ENCODE data around the gene NEUROD4. TPM values are rescaled to one million over a fixed set of nuclear protein-coding genes. Genes with fewer than 3 reads are reported as not detected.

The NEUROD4 gene
- total RNA-seq, 2 experiments from 2014 or later, result not detected

- Histone ChIP-seq H3K27ac (ENCODE audit: low read depth, low read length, poor library complexity, severe bottlenecking) (peak overlapping the region; percentile 85), H3K79me2 (ENCODE audit: insufficient read depth, low read depth, low read length) (no peaks in the 10 kb centered on the region), H3K4me2 (ENCODE audit: low read length) (peak overlapping the region; percentile 93), H3K9me3 (ENCODE audit: low read length) (no peaks in the 10 kb centered on the region), H3K4me3 (ENCODE audit: low read depth, low read length, poor library complexity, severe bottlenecking) (peak overlapping the region; percentile 61), H2AFZ (ENCODE audit: low read length) (peak overlapping the region; percentile 93), H3K9me2 (ENCODE audit: insufficient read depth, low read length) (no peaks in the 10 kb centered on the region), H3K4me1 (ENCODE audit: insufficient read depth, low read length, poor library complexity, severe bottlenecking) (peaks cover 57% of the 10 kb centered on the region), H4K20me1 (ENCODE audit: insufficient read depth, low read length) (no peaks in the 10 kb centered on the region), H3K36me3 (ENCODE audit: insufficient read depth, low read length) (no peaks in the 10 kb centered on the region)
- ChIA-PET POLR2A (interaction anchor here (0.6 to 1.7 kb wide), 3 partner anchors 76 to 143 kb away, joined by 3 to 20 read pairs (median 7); no protein-coding TSS in a partner anchor), CTCF (ENCODE audit: unreplicated experiment) (interaction anchor here (3.4 kb wide), 1 partner anchor 80 kb away, joined by 72 read pairs; no protein-coding TSS in a partner anchor)
- TF ChIP-seq CTCF (conservative IDR thresholded peaks at IDR 0.05; ENCODE audit: low read length), result no peak
- TF ChIP-seq EZH2phosphoT487 (IDR thresholded peaks at IDR 0.05; ENCODE audit: borderline replicate concordance, low read depth, low read length), result no peak
- TSS peak; percentile 77 for BruUV-seq (replicated peaks)
- intact Hi-C loops (cut with micrococcal nuclease; ENCODE audit: unreplicated experiment), result no loop called here
- DNase-seq (ENCODE audit: low spot score), result peak; percentile 78
Measured at GRCh38 chr12:54991161-54991990, 28.4 kb upstream of the NEUROD4 start.

- DNase-seq (ENCODE audit: low spot score), result peak; percentile 59
- no peak for TF ChIP-seq CTCF (conservative IDR thresholded peaks at IDR 0.05; ENCODE audit: low read length)
- TF ChIP-seq EZH2phosphoT487 (IDR thresholded peaks at IDR 0.05; ENCODE audit: borderline replicate concordance, low read depth, low read length), result no peak
Measured at GRCh38 chr12:54991991-54992375, 27.8 kb upstream of the NEUROD4 start.

More at GRCh38 chr12:54991991-54992375, 27.8 kb upstream of the NEUROD4 start:
- peak overlapping the region; percentile 93 for H3K4me2 ChIP-seq (ENCODE audit: low read length)
- intact Hi-C loops (cut with micrococcal nuclease; ENCODE audit: unreplicated experiment), result no loop called here
- no peaks in the 10 kb centered on the region for H3K9me2 ChIP-seq (ENCODE audit: insufficient read depth, low read length)
- no peaks in the 10 kb centered on the region for H3K9me3 ChIP-seq (ENCODE audit: low read length)
- H3K36me3 ChIP-seq (ENCODE audit: insufficient read depth, low read length), result no peaks in the 10 kb centered on the region
- ChIA-PET CTCF (ENCODE audit: unreplicated experiment) (interaction anchor here (0.6 to 3.4 kb wide), 3 partner anchors 54 to 80 kb away, joined by 3 to 72 read pairs (median 11); no protein-coding TSS in a partner anchor), POLR2A (interaction anchor here (0.6 to 2.0 kb wide), 7 partner anchors 10 to 144 kb away, joined by 3 to 20 read pairs (median 3); no protein-coding TSS in a partner anchor)
- H3K79me2 ChIP-seq (ENCODE audit: insufficient read depth, low read depth, low read length), result no peaks in the 10 kb centered on the region
- H3K27ac ChIP-seq (ENCODE audit: low read depth, low read length, poor library complexity, severe bottlenecking), result peak overlapping the region; percentile 85
- H4K20me1 ChIP-seq (ENCODE audit: insufficient read depth, low read length), result no peaks in the 10 kb centered on the region
- no TSS peak for BruUV-seq (replicated peaks)
- H3K4me1 ChIP-seq (ENCODE audit: insufficient read depth, low read length, poor library complexity, severe bottlenecking), result peaks cover 57% of the 10 kb centered on the region
- peak overlapping the region; percentile 93 for H2AFZ ChIP-seq (ENCODE audit: low read length)
- H3K4me3 ChIP-seq (ENCODE audit: low read depth, low read length, poor library complexity, severe bottlenecking), result peak overlapping the region; percentile 61
